SH-SY5Y (cell line): ENCODE data around the gene CLIC4.

Experiments used
- GATA2 ChIP-seq: IDR thresholded peaks from 2 replicates; pipeline ENCODE4 v1.6.1; 2011; ENCODE audit warnings: mild to moderate bottlenecking, low read depth, low read length
- GATA3 ChIP-seq: IDR thresholded peaks from 2 replicates; pipeline ENCODE4 v1.6.1; 2011; ENCODE audit warnings: low read depth, mild to moderate bottlenecking, low read length, moderate library complexity

DNA sequence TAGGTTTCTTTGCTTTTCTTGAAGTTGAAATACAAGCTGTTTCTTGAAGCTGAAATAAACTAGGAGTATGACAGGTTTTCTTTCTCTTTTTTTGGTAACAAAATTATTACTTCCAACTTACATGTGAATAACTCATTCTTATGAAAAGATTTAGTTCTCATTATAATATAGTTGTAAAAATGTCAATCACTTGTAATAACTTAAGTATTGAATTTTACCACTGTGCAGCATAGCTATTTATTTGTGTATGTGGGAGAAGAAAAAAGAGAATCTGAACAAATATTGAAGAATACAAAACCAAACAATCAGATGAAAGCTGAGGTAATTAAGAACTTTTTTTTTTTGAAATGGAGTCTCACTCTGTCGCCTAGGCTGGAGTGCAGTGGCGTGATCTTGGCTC lies 11.1 kb downstream of the CLIC4 start:
- TF ChIP-seq GATA2, result no peak
- TF ChIP-seq GATA3, result no peak
